ENCODE results near the gene RRP8. TPM values are rescaled to one million over a fixed set of nuclear protein-coding genes. Genes with fewer than 3 reads are reported as not detected.

The RRP8 gene
- total and polyA plus RNA-seq, 2 donors (not counting 1 experiment from before 2014, with no cell fraction given) = 8.6 to 29.4 TPM

- no peaks in the 10 kb centered on the region for H3K27me3 Mint-ChIP-seq
- H3K36me3 ChIP-seq (replicated peaks in 1 of 2; ENCODE audit: control extremely low read depth in 1 of 2, control insufficient read depth in 1 of 2, extremely low read depth in 1 of 2, insufficient read depth in 2 of 2, low read length in 1 of 2) = peaks cover 0 to 1% of the 10 kb centered on the region in 2 experiments
- peaks cover 1% of the 10 kb centered on the region for H3K79me2 ChIP-seq (ENCODE audit: control insufficient read depth, insufficient read depth, low read length)
- no peak overlapping the region for H3K4me3 ChIP-seq (ENCODE audit: control extremely low read depth in 1 of 5, extremely low read depth in 1 of 5, insufficient read depth in 1 of 5, low read depth in 2 of 5, low read length in 4 of 5)
- no peaks in the 10 kb centered on the region for H3K4me1 Mint-ChIP-seq
- ChIA-PET CTCF (no interaction called here), POLR2A (no interaction called here)
- H3K9ac ChIP-seq (ENCODE audit: low read length) = no peak overlapping the region
- no peaks in the 10 kb centered on the region for H3K9me3 ChIP-seq (ENCODE audit: control extremely low read depth in 1 of 3, control insufficient read depth in 2 of 3, insufficient read depth in 1 of 3, low read length in 2 of 3)
- H3K4me2 ChIP-seq (replicated peaks; ENCODE audit: low read depth, low read length, poor library complexity, severe bottlenecking) = no peak overlapping the region
- DNase-seq (no peak), ATAC-seq (ENCODE audit: low read depth) (no peak)
- H3K27ac Mint-ChIP-seq = no peak overlapping the region
- H3K4me3 Mint-ChIP-seq = no peak overlapping the region
- H3K9me3 Mint-ChIP-seq (ENCODE audit: insufficient read depth) = no peaks in the 10 kb centered on the region
- H4K20me1 ChIP-seq (ENCODE audit: control insufficient read depth, insufficient read depth, low read length, poor library complexity, severe bottlenecking) = no peaks in the 10 kb centered on the region
- H3K4me1 ChIP-seq (ENCODE audit: control insufficient read depth in 2 of 2, insufficient read depth in 2 of 2, low read length in 2 of 2) = no peaks in the 10 kb centered on the region
- H3K27me3 ChIP-seq (replicated peaks in 1 of 4; ENCODE audit: control extremely low read depth in 1 of 4, control insufficient read depth in 3 of 4, insufficient read depth in 4 of 4, low read length in 3 of 4) = no peaks in the 10 kb centered on the region
- TF ChIP-seq CTCF (IDR thresholded peaks at IDR 0.05) (no peak), EZH2 (IDR thresholded peaks at IDR 0.05; ENCODE audit: borderline replicate concordance, insufficient read depth, low read depth, low read length, poor library complexity, severe bottlenecking) (no peak)
- H2AFZ ChIP-seq (ENCODE audit: insufficient read depth, low read depth, low read length, poor library complexity, severe bottlenecking) = no peak overlapping the region
- intact Hi-C loops (cut with micrococcal nuclease) = no loop called here
- no peak overlapping the region for H3K27ac ChIP-seq (ENCODE audit: low read length in 2 of 2)
- WGBS (ENCODE audit: insufficient coverage) = 100% methylated on average over 3 of the region's 6 CpGs
Measured at GRCh38 chr11:6574816-6575715, 28.4 kb downstream of the RRP8 start.

GRCh38 chr11:6572215-6572614, 31.2 kb downstream of the RRP8 start:
- Mint-ChIP-seq H3K27ac (no peak overlapping the region), H3K4me1 (no peaks in the 10 kb centered on the region), H3K27me3 (no peaks in the 10 kb centered on the region), H3K9me3 (ENCODE audit: insufficient read depth) (no peaks in the 10 kb centered on the region), H3K4me3 (no peak overlapping the region)
- no peak for DNase-seq
- H3K27ac ChIP-seq (ENCODE audit: low read length in 2 of 2) = no peak overlapping the region
- no peaks in the 10 kb centered on the region for H3K9me3 ChIP-seq (ENCODE audit: control extremely low read depth in 1 of 3, control insufficient read depth in 2 of 3, insufficient read depth in 1 of 3, low read length in 2 of 3)
- H4K20me1 ChIP-seq (ENCODE audit: control insufficient read depth, insufficient read depth, low read length, poor library complexity, severe bottlenecking) = no peaks in the 10 kb centered on the region
- no peak overlapping the region for H3K4me3 ChIP-seq (ENCODE audit: control extremely low read depth in 1 of 5, extremely low read depth in 1 of 5, insufficient read depth in 1 of 5, low read depth in 2 of 5, low read length in 4 of 5)
- H3K36me3 ChIP-seq (replicated peaks in 1 of 2; ENCODE audit: control extremely low read depth in 1 of 2, control insufficient read depth in 1 of 2, extremely low read depth in 1 of 2, insufficient read depth in 2 of 2, low read length in 1 of 2) = no peaks in the 10 kb centered on the region
- H2AFZ ChIP-seq (ENCODE audit: insufficient read depth, low read depth, low read length, poor library complexity, severe bottlenecking) = no peak overlapping the region
- no peaks in the 10 kb centered on the region for H3K4me1 ChIP-seq (ENCODE audit: control insufficient read depth in 2 of 2, insufficient read depth in 2 of 2, low read length in 2 of 2)
- POLR2A ChIA-PET = no interaction called here
- no peak for TF ChIP-seq CTCF (IDR thresholded peaks at IDR 0.05)
- no peaks in the 10 kb centered on the region for H3K79me2 ChIP-seq (ENCODE audit: control insufficient read depth, insufficient read depth, low read length)
- H3K9ac ChIP-seq (ENCODE audit: low read length) = no peak overlapping the region
- no peaks in the 10 kb centered on the region for H3K27me3 ChIP-seq (replicated peaks in 1 of 4; ENCODE audit: control extremely low read depth in 1 of 4, control insufficient read depth in 3 of 4, insufficient read depth in 4 of 4, low read length in 3 of 4)
- no peak for ATAC-seq (ENCODE audit: low read depth)
- CTCF ChIA-PET = interaction anchor here (1.2 kb wide), 1 partner anchor 13 kb away, joined by 3 read pairs; no protein-coding TSS in a partner anchor
- H3K4me2 ChIP-seq (replicated peaks; ENCODE audit: low read depth, low read length, poor library complexity, severe bottlenecking) = no peak overlapping the region
- WGBS (ENCODE audit: insufficient coverage) = 100% methylated on average over 1 of the region's 2 CpGs
- intact Hi-C loops (cut with micrococcal nuclease) = no loop called here

Data from B cell (primary cell).